GM12878 (cell line): ENCODE data around the gene PRM2. TPM values are rescaled to one million over a fixed set of nuclear protein-coding genes. Genes with fewer than 3 reads are reported as not detected.
A peak's percentile ranks its signal among the peaks of the same experiment; 100 is the strongest.

Experiments used
- CHD2 ChIP-seq: IDR thresholded peaks from 2 replicates; pipeline ENCODE4 v1.6.1; 2011; ENCODE audit warnings: low read depth, low read length, improper control_type of control experiment, borderline replicate concordance
- EED ChIP-seq: sonication (generic); IDR thresholded peaks from 2 replicates; pipeline ENCODE4 v1.6.1; 2016; ENCODE audit warnings: antibody characterized with exemption, low read depth
- EGR1 ChIP-seq, 2 experiments: IDR thresholded peaks; 1 replicate in 1 of 2; 2 replicates in 1 of 2; pipeline ENCODE4 v1.6.1; 2011 to 2012; ENCODE audit warnings: low read depth in 2 of 2, low read length in 2 of 2, borderline replicate concordance in 1 of 2, mild to moderate bottlenecking in 1 of 2, moderate library complexity in 1 of 2
- GABPA ChIP-seq: IDR thresholded peaks from 2 replicates; pipeline ENCODE4 v1.6.1; 2014; ENCODE audit warnings: antibody characterized with exemption, low read depth, mild to moderate bottlenecking, inconsistent platforms
- NR2C1 ChIP-seq: fragments of 450-650 bp; IDR thresholded peaks from 2 replicates; pipeline ENCODE4 v1.6.1; 2017; ENCODE audit warnings: antibody characterized with exemption, mild to moderate bottlenecking, moderate library complexity
- POLR2A ChIP-seq: IDR thresholded peaks from 2 replicates; pipeline ENCODE4 v1.6.1; 2011; ENCODE audit warnings: low read depth, mild to moderate bottlenecking, low read length
- POU2F2 ChIP-seq: IDR thresholded peaks from 3 replicates; pipeline ENCODE4 v1.6.1; 2011; ENCODE audit warnings: low read depth, mild to moderate bottlenecking, low read length, borderline replicate concordance
- RAD51 ChIP-seq: fragments of 450-650 bp; IDR thresholded peaks from 2 replicates; pipeline ENCODE4 v1.6.1; 2016; ENCODE audit warnings: moderate library complexity, mild to moderate bottlenecking, inconsistent platforms
- SMAD1 ChIP-seq: fragments of 450-650 bp; IDR thresholded peaks from 2 replicates; pipeline ENCODE4 v1.6.1; 2018; ENCODE audit warnings: mild to moderate bottlenecking, low read depth; ENCODE audit not compliant: partially characterized antibody
- STAT1 ChIP-seq: fragments of 450-650 bp; conservative IDR thresholded peaks from 2 replicates; pipeline ENCODE4 v1.6.1; 2014; ENCODE audit warnings: antibody characterized with exemption, mild to moderate bottlenecking
- ZNF207 ChIP-seq: fragments of 450-650 bp; IDR thresholded peaks from 2 replicates; pipeline ENCODE4 v1.6.1; 2014; ENCODE audit warnings: antibody characterized with exemption, mild to moderate bottlenecking, borderline replicate concordance
- polyA plus RNA-seq, 11 experiments: library from polyadenylated mRNA; depleted of rRNA in 4 of 11; unstranded in 6 of 11; stranded (reverse) in 5 of 11; fragments of >200 nt; fragmentation: Nextera tagmentation in 4 of 11; fragmentation: Illumina TruSeq in 1 of 11; extraction: Ambion mirVana in 4 of 11; extraction: Trizol in 1 of 11; gene quantifications; 1 replicate in 1 of 11; 2 replicates in 10 of 11; pipeline versions ENCODE4 v1.2.1 to v1.2.3, GENCODE V29; 2011 to 2016; ENCODE audit warnings: inconsistent platforms in 2 of 11, missing spikeins in 2 of 11, low read depth in 1 of 11
- total RNA-seq, 4 experiments: library from RNA; depleted of rRNA in 3 of 4; stranded (reverse); fragments of >200 nt in 3 of 4; fragmentation: Illumina TruSeq in 1 of 4; extraction: Trizol in 1 of 4; gene quantifications; 2 replicates each; pipeline versions ENCODE4 v1.2.1 to v1.2.3, GENCODE V29; 2013 to 2021
- TF ChIP-seq, protein P1 (sequence below): IDR thresholded peaks from 2 replicates; pipeline ENCODE4 v1.6.1; 2012; ENCODE audit warnings: mild to moderate bottlenecking, low read depth, low read length
- TF ChIP-seq, protein P2 (sequence below): fragments of 150-350 bp; IDR thresholded peaks from 2 replicates; pipeline ENCODE4 v1.6.1; 2016; ENCODE audit warnings: low read depth, low read length
- TF ChIP-seq, protein P3 (sequence below): IDR thresholded peaks from 2 replicates; pipeline ENCODE4 v1.6.1; 2011; ENCODE audit warnings: mild to moderate bottlenecking, low read depth, low read length, moderate library complexity; ENCODE audit not compliant: insufficient replicate concordance
- TF ChIP-seq, protein P4 (sequence below): fragments of 450-650 bp; IDR thresholded peaks from 2 replicates; pipeline ENCODE4 v1.6.1; 2017; ENCODE audit warnings: low read depth, mild to moderate bottlenecking, moderate library complexity

PRM2 gene
- total and polyA plus RNA-seq, 10 of the 15 experiments (the other 5 are each of a cell fraction or from before 2014, with no cell fraction given) = not detected

DNA sequence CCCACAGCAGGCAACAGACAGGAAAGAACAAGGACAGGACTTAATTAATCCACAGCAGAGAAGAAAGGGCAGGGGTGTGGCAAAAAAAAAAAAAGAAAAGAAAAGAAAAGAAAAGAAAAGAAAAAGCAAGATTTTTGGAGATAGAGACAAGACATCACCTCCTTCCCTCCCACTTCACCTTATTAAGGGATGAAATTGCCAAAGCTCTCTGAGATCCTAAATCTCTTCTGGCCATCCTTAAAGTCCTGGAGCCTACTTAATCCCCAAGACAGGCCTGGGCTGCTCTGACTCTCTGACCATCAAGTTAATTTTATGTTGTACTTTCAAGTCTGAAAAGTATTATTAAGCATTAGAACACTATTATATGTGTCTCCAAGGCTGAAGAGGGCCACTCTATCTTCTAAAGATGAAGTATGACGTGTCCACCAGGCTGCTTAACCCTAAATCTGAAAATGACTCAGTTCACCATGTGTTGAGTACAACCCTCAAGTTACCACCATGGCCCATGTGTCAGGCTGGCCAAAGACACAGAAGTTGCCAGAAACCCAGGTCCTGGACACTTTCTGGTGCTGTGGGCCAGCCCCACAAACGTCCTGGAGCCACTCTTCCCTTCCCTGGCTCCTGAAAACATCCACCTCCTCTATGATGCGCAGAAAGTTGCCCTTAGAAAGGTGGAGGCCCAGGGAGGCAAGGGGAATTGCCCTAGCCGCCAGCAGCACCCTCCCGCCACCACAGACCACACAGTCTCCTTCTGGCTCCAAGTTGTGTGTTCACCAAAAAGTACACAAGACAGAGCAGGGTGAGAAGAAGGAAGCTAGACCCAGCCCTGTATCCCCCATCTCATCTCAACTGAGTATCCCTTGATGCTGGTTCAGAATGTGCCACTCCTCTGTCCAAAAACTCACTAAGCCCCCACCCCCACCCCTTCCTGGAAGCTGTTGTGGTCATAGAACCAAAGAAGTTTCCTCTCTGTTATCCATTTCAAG, 23.0 kb downstream of the PRM2 start (continued):
- TF ChIP-seq, protein P1, sequence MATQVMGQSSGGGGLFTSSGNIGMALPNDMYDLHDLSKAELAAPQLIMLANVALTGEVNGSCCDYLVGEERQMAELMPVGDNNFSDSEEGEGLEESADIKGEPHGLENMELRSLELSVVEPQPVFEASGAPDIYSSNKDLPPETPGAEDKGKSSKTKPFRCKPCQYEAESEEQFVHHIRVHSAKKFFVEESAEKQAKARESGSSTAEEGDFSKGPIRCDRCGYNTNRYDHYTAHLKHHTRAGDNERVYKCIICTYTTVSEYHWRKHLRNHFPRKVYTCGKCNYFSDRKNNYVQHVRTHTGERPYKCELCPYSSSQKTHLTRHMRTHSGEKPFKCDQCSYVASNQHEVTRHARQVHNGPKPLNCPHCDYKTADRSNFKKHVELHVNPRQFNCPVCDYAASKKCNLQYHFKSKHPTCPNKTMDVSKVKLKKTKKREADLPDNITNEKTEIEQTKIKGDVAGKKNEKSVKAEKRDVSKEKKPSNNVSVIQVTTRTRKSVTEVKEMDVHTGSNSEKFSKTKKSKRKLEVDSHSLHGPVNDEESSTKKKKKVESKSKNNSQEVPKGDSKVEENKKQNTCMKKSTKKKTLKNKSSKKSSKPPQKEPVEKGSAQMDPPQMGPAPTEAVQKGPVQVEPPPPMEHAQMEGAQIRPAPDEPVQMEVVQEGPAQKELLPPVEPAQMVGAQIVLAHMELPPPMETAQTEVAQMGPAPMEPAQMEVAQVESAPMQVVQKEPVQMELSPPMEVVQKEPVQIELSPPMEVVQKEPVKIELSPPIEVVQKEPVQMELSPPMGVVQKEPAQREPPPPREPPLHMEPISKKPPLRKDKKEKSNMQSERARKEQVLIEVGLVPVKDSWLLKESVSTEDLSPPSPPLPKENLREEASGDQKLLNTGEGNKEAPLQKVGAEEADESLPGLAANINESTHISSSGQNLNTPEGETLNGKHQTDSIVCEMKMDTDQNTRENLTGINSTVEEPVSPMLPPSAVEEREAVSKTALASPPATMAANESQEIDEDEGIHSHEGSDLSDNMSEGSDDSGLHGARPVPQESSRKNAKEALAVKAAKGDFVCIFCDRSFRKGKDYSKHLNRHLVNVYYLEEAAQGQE = no peak
- TF ChIP-seq ZNF207 (no peak), POLR2A (peak; percentile 54; the same call in 1 of the 2 replicates), STAT1 (no peak), RAD51 (no peak), SMAD1 (no peak), EED (peak; percentile 24; the same call in 1 of the 2 replicates), NR2C1 (no peak), GABPA (no peak), POU2F2 (peak; percentile 43; the same call in 1 of the 3 replicates), EGR1 (IDR thresholded peaks at IDR 0.05; ENCODE audit: borderline replicate concordance in 1 of 2, low read depth in 2 of 2, low read length in 2 of 2) (no peak), CHD2 (no peak; the same call in 1 of the 2 replicates)
- TF ChIP-seq, protein P2, sequence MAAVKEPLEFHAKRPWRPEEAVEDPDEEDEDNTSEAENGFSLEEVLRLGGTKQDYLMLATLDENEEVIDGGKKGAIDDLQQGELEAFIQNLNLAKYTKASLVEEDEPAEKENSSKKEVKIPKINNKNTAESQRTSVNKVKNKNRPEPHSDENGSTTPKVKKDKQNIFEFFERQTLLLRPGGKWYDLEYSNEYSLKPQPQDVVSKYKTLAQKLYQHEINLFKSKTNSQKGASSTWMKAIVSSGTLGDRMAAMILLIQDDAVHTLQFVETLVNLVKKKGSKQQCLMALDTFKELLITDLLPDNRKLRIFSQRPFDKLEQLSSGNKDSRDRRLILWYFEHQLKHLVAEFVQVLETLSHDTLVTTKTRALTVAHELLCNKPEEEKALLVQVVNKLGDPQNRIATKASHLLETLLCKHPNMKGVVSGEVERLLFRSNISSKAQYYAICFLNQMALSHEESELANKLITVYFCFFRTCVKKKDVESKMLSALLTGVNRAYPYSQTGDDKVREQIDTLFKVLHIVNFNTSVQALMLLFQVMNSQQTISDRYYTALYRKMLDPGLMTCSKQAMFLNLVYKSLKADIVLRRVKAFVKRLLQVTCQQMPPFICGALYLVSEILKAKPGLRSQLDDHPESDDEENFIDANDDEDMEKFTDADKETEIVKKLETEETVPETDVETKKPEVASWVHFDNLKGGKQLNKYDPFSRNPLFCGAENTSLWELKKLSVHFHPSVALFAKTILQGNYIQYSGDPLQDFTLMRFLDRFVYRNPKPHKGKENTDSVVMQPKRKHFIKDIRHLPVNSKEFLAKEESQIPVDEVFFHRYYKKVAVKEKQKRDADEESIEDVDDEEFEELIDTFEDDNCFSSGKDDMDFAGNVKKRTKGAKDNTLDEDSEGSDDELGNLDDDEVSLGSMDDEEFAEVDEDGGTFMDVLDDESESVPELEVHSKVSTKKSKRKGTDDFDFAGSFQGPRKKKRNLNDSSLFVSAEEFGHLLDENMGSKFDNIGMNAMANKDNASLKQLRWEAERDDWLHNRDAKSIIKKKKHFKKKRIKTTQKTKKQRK = no peak; the same call in 1 of the 2 replicates
- TF ChIP-seq, protein P3, sequence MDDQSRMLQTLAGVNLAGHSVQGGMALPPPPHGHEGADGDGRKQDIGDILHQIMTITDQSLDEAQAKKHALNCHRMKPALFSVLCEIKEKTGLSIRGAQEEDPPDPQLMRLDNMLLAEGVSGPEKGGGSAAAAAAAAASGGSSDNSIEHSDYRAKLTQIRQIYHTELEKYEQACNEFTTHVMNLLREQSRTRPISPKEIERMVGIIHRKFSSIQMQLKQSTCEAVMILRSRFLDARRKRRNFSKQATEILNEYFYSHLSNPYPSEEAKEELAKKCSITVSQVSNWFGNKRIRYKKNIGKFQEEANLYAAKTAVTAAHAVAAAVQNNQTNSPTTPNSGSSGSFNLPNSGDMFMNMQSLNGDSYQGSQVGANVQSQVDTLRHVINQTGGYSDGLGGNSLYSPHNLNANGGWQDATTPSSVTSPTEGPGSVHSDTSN = no peak
- TF ChIP-seq, protein P4, sequence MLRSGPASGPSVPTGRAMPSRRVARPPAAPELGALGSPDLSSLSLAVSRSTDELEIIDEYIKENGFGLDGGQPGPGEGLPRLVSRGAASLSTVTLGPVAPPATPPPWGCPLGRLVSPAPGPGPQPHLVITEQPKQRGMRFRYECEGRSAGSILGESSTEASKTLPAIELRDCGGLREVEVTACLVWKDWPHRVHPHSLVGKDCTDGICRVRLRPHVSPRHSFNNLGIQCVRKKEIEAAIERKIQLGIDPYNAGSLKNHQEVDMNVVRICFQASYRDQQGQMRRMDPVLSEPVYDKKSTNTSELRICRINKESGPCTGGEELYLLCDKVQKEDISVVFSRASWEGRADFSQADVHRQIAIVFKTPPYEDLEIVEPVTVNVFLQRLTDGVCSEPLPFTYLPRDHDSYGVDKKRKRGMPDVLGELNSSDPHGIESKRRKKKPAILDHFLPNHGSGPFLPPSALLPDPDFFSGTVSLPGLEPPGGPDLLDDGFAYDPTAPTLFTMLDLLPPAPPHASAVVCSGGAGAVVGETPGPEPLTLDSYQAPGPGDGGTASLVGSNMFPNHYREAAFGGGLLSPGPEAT = no peak
